ENCODE results near the gene UAP1. TPM values are rescaled to one million over a fixed set of nuclear protein-coding genes. Genes with fewer than 3 reads are reported as not detected.

UAP1 gene
- total RNA-seq (2022; extraction: Qiagen RNA extraction; ENCODE audit: low read depth): 26.4 to 34.5 TPM (median 31.6 TPM) in 5 replicates

GRCh38 chr1:162561616-162562469, at the start of gene UAP1:
UAP1 (plus strand) TSS chr1:162561722; CDS start chr1:162566069, 4,347 bp downstream.

GRCh38 chr1:162632217-162632666, 70.7 kb downstream of the UAP1 start, which contains the start of gene DDR2:
DDR2 (plus strand) TSS chr1:162632464; CDS start chr1:162719064, 86,600 bp downstream.

Other genes with a start within 250 kb of the UAP1 start
- not detected in 5 replicates for gene SPATA46, start 184.9 kb upstream of the UAP1 start, total RNA-seq (2022; extraction: Qiagen RNA extraction; ENCODE audit: low read depth)
- 0.73 to 1.1 TPM (median 0.78 TPM) in 5 replicates for gene C1orf226, start 180.0 kb upstream of the UAP1 start, total RNA-seq (2022; extraction: Qiagen RNA extraction; ENCODE audit: low read depth)
- 0.03 to 0.15 TPM (median 0.11 TPM) in 5 replicates for gene SH2D1B, start 149.6 kb upstream of the UAP1 start, total RNA-seq (2022; extraction: Qiagen RNA extraction; ENCODE audit: low read depth)
- gene UHMK1, start 63.9 kb upstream of the UAP1 start, total RNA-seq (2022; extraction: Qiagen RNA extraction; ENCODE audit: low read depth): 18.3 to 29.5 TPM (median 24.7 TPM) in 5 replicates
- 0.19 to 0.49 TPM (median 0.34 TPM) in 5 replicates for gene DDR2, start 70.7 kb downstream of the UAP1 start, total RNA-seq (2022; extraction: Qiagen RNA extraction; ENCODE audit: low read depth)
- 9.6 to 11.0 TPM (median 10.8 TPM) in 5 replicates for gene HSD17B7, start 229.0 kb downstream of the UAP1 start, total RNA-seq (2022; extraction: Qiagen RNA extraction; ENCODE audit: low read depth)

Measured in A549 treated with DMSO at 1 μM for 4 hours (cell line).